Mesenchymal stem cell (in vitro differentiated cells and primary cell): ENCODE results near the gene BEST1.

ENCODE experiments used
- DNase-seq: peaks from one replicate; pipeline ENCODE4 v3.0.0-alpha.2; 2013
- H2AFZ ChIP-seq: one replicate; pipeline ENCODE4 v1.6.1; 2013; ENCODE audit warnings: low read depth, mild to moderate bottlenecking, control low read depth, inconsistent platforms, low read length, moderate library complexity
- H2AK5ac ChIP-seq: 2 replicates; pipeline ENCODE4 v1.6.1; 2013; ENCODE audit warnings: low read length, moderate library complexity, mild to moderate bottlenecking, inconsistent platforms; ENCODE audit not compliant: severe bottlenecking
- H2BK120ac ChIP-seq: one replicate; pipeline ENCODE4 v1.6.1; 2013; ENCODE audit warnings: low read depth, mild to moderate bottlenecking, inconsistent platforms, low read length, moderate library complexity
- H2BK12ac ChIP-seq, 2 experiments: one replicate each; pipeline ENCODE4 v1.6.1; 2013; ENCODE audit warnings: inconsistent platforms in 2 of 2, low read length in 2 of 2, mild to moderate bottlenecking in 2 of 2, moderate library complexity in 2 of 2, control low read depth in 1 of 2
- H2BK15ac ChIP-seq: one replicate; pipeline ENCODE4 v1.6.1; 2013; ENCODE audit warnings: mild to moderate bottlenecking, low read depth, inconsistent platforms; ENCODE audit not compliant: poor library complexity, severe bottlenecking
- H2BK5ac ChIP-seq: 2 replicates; pipeline ENCODE4 v1.6.1; 2013; ENCODE audit warnings: low read depth, mild to moderate bottlenecking, low read length, control low read depth, inconsistent platforms; ENCODE audit not compliant: poor library complexity, severe bottlenecking
- H3K14ac ChIP-seq, 2 experiments: one replicate each; pipeline ENCODE4 v1.6.1; 2013; ENCODE audit warnings: inconsistent platforms in 2 of 2, low read length in 2 of 2, control low read depth in 1 of 2, mild to moderate bottlenecking in 1 of 2, moderate library complexity in 1 of 2
- H3K18ac ChIP-seq, 2 experiments: one replicate each; pipeline ENCODE4 v1.6.1; 2013; ENCODE audit warnings: inconsistent platforms in 2 of 2, low read length in 2 of 2, control low read depth in 1 of 2, low read depth in 1 of 2, mild to moderate bottlenecking in 1 of 2
- H3K23ac ChIP-seq, 2 experiments: one replicate each; pipeline ENCODE4 v1.6.1; 2013; ENCODE audit warnings: inconsistent platforms in 2 of 2, low read length in 2 of 2, mild to moderate bottlenecking in 2 of 2, moderate library complexity in 2 of 2, control low read depth in 1 of 2
- H3K27ac ChIP-seq: 2 replicates; pipeline ENCODE4 v1.5.1; 2013; ENCODE audit warnings: mild to moderate bottlenecking, moderate library complexity, low read length, control low read depth, inconsistent platforms; ENCODE audit not compliant: poor library complexity, severe bottlenecking
- H3K27me3 ChIP-seq, 2 experiments: 2 replicates each; pipeline versions ENCODE4 v1.6.1 to v1.7.0; 2013; ENCODE audit warnings: low read length in 2 of 2, mild to moderate bottlenecking in 2 of 2, moderate library complexity in 2 of 2, control low read depth in 1 of 2, inconsistent platforms in 1 of 2; ENCODE audit not compliant: control insufficient read depth in 1 of 2, insufficient read depth in 1 of 2
- H3K36me3 ChIP-seq, 2 experiments: 2 replicates each; pipeline versions ENCODE4 v1.6.1 to v1.7.0; 2013; ENCODE audit warnings: low read length in 2 of 2, control low read depth in 1 of 2, inconsistent platforms in 1 of 2, low read depth in 1 of 2, mild to moderate bottlenecking in 1 of 2; ENCODE audit not compliant: insufficient read depth in 2 of 2, control insufficient read depth in 1 of 2
- H3K4ac ChIP-seq, 2 experiments: one replicate each; pipeline ENCODE4 v1.6.1; 2013; ENCODE audit warnings: inconsistent platforms in 2 of 2, low read length in 2 of 2, mild to moderate bottlenecking in 2 of 2, moderate library complexity in 2 of 2, control low read depth in 1 of 2, low read depth in 1 of 2
- H3K4me1 ChIP-seq: 2 replicates; pipeline ENCODE4 v1.6.1; 2013; ENCODE audit warnings: low read depth, low read length, control low read depth; ENCODE audit not compliant: control insufficient read depth, insufficient read depth
- H3K4me2 ChIP-seq: 2 replicates; pipeline ENCODE4 v1.6.1; 2013; ENCODE audit warnings: low read length, mild to moderate bottlenecking, inconsistent platforms; ENCODE audit not compliant: poor library complexity, severe bottlenecking
- H3K4me3 ChIP-seq, 2 experiments: 2 replicates each; pipeline versions ENCODE4 v1.5.1 to v1.7.0; 2013; ENCODE audit warnings: low read length in 2 of 2, mild to moderate bottlenecking in 2 of 2, control low read depth in 1 of 2, low read depth in 1 of 2; ENCODE audit not compliant: insufficient read depth in 1 of 2
- H3K79me1 ChIP-seq: replicated peaks from 2 replicates; pipeline ENCODE4 v1.6.1; 2013; ENCODE audit warnings: mild to moderate bottlenecking, control low read depth, low read length, inconsistent platforms; ENCODE audit not compliant: poor library complexity, severe bottlenecking
- H3K9ac ChIP-seq: 2 replicates; pipeline ENCODE4 v1.7.0; 2013; ENCODE audit warnings: mild to moderate bottlenecking, low read length, moderate library complexity
- H3K9me3 ChIP-seq: 2 replicates; pipeline ENCODE4 v1.7.0; 2013; ENCODE audit warnings: mild to moderate bottlenecking, low read length; ENCODE audit not compliant: control insufficient read depth
- H4K8ac ChIP-seq: one replicate; pipeline ENCODE4 v1.6.1; 2013; ENCODE audit warnings: inconsistent platforms, mild to moderate bottlenecking, low read length, moderate library complexity
- H4K91ac ChIP-seq: one replicate; pipeline ENCODE4 v1.6.1; 2013; ENCODE audit warnings: mild to moderate bottlenecking, low read length, inconsistent platforms
- WGBS: methylation state at CpG from one replicate; pipeline ENCODE4 v1.1.7; 2013; ENCODE audit warnings: mixed read lengths; 5-methylcytosine and 5-hydroxymethylcytosine counted together

The BEST1 gene

DNA sequence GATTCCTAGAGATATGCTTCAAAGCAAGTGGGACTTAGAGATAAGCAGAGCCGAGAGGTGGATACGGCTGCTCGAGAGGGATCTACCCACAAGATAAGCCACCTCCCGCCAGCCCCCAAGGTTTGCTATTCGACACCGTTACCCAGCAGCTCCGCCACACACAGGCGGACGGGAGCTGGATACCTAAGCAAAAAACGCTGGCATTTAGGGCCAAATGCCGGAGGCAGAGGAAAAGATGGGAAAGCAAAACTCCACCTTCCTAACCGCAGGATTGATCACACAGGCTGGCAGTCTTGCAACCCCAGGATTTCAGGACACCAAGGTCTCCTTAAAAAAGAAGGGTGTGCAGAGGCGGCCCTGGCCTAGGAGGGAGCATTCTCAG is 16.6 kb downstream of the BEST1 start:
- Histone ChIP-seq H3K18ac (peak overlapping the region; percentile 57 to 87), H4K91ac (no peak overlapping the region), H2BK120ac (no peak overlapping the region), H3K4me1 (peaks cover 32% of the 10 kb centered on the region), H3K4me2 (peak overlapping the region; percentile 64), H2BK12ac (no peak overlapping the region), H2AFZ (no peak overlapping the region), H3K79me1 (peaks cover 8% of the 10 kb centered on the region), H3K4ac (peak overlapping the region; percentile 32 to 41), H2AK5ac (no peak overlapping the region), H2BK5ac (no peak overlapping the region), H3K14ac (peak overlapping the region in 1 of 2 experiments; percentile 91), H3K9me3 (no peaks in the 10 kb centered on the region), H3K36me3 (peaks cover 15 to 35% of the 10 kb centered on the region in 2 experiments), H3K23ac (no peak overlapping the region), H3K27me3 (no peaks in the 10 kb centered on the region), H2BK15ac (no peak overlapping the region), H3K4me3 (peak overlapping the region; percentile 86 to 90), H3K27ac (peak overlapping the region; percentile 79), H4K8ac (peak overlapping the region; percentile 9), H3K9ac (peak overlapping the region; percentile 99)
- no peak for DNase-seq
- WGBS, result 1% methylated on average over 13 of the region's 13 CpGs

DNA sequence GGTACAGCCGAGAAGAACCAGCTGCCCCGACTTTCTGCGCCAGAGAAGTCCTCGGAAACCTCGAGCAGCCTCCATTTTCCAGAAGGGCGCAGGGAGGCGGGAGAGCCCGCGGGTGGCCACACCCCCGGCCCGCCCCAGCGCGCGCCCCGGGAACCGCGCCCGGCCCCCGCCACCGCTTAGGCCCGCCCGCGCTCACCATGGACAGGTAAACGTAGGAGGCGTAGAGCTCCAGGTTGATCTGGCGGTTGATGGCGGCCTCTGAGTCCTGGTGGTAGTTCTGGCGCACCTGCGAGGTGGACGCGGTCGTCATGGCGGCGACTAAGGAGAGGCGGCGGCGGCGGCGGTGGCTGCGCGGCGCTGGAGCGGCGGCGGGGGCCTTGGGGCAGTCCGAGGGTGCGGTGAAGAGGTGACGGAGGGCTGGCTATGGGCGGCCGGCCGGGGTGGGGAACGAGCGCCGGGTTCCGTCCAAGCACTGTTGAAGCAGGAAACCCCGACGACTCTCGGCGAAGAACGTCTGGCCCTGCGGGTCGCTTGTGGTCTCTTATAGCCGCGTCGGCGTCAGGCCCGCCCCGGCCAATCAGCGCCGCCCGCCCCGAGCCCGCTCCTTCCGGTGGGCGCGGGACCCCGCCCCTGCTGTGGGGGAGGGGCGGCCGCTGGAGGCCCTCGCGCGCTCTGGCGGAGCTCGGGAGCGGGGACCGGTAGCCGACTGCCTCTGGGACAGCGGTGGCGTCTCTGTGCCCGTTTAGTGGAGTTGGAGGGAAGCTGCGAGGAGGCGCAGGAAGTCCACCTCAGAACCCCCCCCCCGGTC is 17.2 kb downstream of the BEST1 start, which contains the start of gene FTH1:
Gene FTH1 (minus strand): TSS at position 519 of the 808 bp plus-strand sequence. CDS start 209 bp downstream, at position 310.
- H3K4me2 ChIP-seq, result peak within 1 kb of the TSS; percentile 64
- H2BK5ac ChIP-seq, result peak within 1 kb of the TSS; percentile 92
- peak within 1 kb of the TSS; percentile 60 to 86 for H3K4ac ChIP-seq
- peak within 1 kb of the TSS; percentile 98 for H2BK120ac ChIP-seq
- peak within 1 kb of the TSS; percentile 86 to 90 for H3K4me3 ChIP-seq
- peak within 1 kb of the TSS; percentile 95 for H4K91ac ChIP-seq
- peak within 1 kb of the TSS; percentile 98 for H2BK15ac ChIP-seq
- H2AFZ ChIP-seq, result no peak within 1 kb of the TSS
- H3K36me3 ChIP-seq, result peaks cover 15 to 35% of the 10 kb centered on the region in 2 experiments
- peak within 1 kb of the TSS; percentile 79 for H3K27ac ChIP-seq
- peak within 1 kb of the TSS in 1 of 2 experiments; percentile 98 for H3K23ac ChIP-seq
- H3K27me3 ChIP-seq, result no peaks in the 10 kb centered on the region
- H4K8ac ChIP-seq, result peak within 1 kb of the TSS; percentile 96
- H2BK12ac ChIP-seq, result peak within 1 kb of the TSS in 1 of 2 experiments; percentile 80
- H3K18ac ChIP-seq, result peak within 1 kb of the TSS; percentile 70 to 95
- peak; percentile 94 for DNase-seq
- WGBS, result 1% methylated on average over 78 of the region's 93 CpGs
- H3K14ac ChIP-seq, result peak within 1 kb of the TSS in 1 of 2 experiments; percentile 91
- peaks cover 8% of the 10 kb centered on the region for H3K79me1 ChIP-seq
- no peaks in the 10 kb centered on the region for H3K9me3 ChIP-seq
- peak within 1 kb of the TSS; percentile 37 for H2AK5ac ChIP-seq
- peak within 1 kb of the TSS; percentile 99 for H3K9ac ChIP-seq
- peaks cover 26% of the 10 kb centered on the region for H3K4me1 ChIP-seq

- peak overlapping the region in 1 of 2 experiments; percentile 98 for H3K23ac ChIP-seq
Measured at GRCh38 chr11:61967924-61968757, 18.0 kb downstream of the BEST1 start.

More at GRCh38 chr11:61967924-61968757, 18.0 kb downstream of the BEST1 start:
- peak overlapping the region; percentile 95 for H4K91ac ChIP-seq
- H3K27me3 ChIP-seq, result no peaks in the 10 kb centered on the region
- H2BK12ac ChIP-seq, result peak overlapping the region in 1 of 2 experiments; percentile 80
- peak overlapping the region; percentile 94 for H3K9ac ChIP-seq
- peaks cover 26% of the 10 kb centered on the region for H3K4me1 ChIP-seq
- H3K4ac ChIP-seq, result peak overlapping the region; percentile 20 to 86
- H3K4me2 ChIP-seq, result peak overlapping the region; percentile 33
- WGBS, result 30% methylated on average over 53 of the region's 53 CpGs
- peak overlapping the region; percentile 37 for H2AK5ac ChIP-seq
- peak overlapping the region; percentile 96 for H4K8ac ChIP-seq
- H2AFZ ChIP-seq, result no peak overlapping the region
- DNase-seq, result no peak
- peak overlapping the region in 1 of 2 experiments; percentile 3 for H3K14ac ChIP-seq
- peak overlapping the region; percentile 92 for H2BK5ac ChIP-seq
- H2BK120ac ChIP-seq, result peak overlapping the region; percentile 98
- peak overlapping the region; percentile 98 for H2BK15ac ChIP-seq
- peak overlapping the region; percentile 71 to 88 for H3K4me3 ChIP-seq
- H3K9me3 ChIP-seq, result no peaks in the 10 kb centered on the region
- peaks cover 10 to 35% of the 10 kb centered on the region in 2 experiments for H3K36me3 ChIP-seq
- peak overlapping the region; percentile 78 for H3K27ac ChIP-seq
- peak overlapping the region; percentile 31 to 95 for H3K18ac ChIP-seq
- H3K79me1 ChIP-seq, result peaks cover 5% of the 10 kb centered on the region
